ENCODE measurements around the gene NCOA7.
A peak's percentile ranks its signal among the peaks of the same experiment; 100 is the strongest.

The NCOA7 gene

GRCh38 chr6:125749173-125749864 lies 41.4 kb upstream of the NCOA7 start, which contains the start of gene HEY2:
HEY2 (plus strand) TSS chr6:125749632; CDS start chr6:125749777, 145 bp downstream.
- DNase-seq (ENCODE audit: extremely low read depth, insufficient read length): peak; percentile 91
- peaks cover 3% of the 10 kb centered on the region; the same call in 1 of the 2 replicates for H3K27me3 ChIP-seq (replicated peaks; ENCODE audit: control insufficient read depth, insufficient read depth, low read length)
- TF ChIP-seq CTCF (IDR thresholded peaks at IDR 0.05; ENCODE audit: insufficient read depth, low read length, poor library complexity, severe bottlenecking): no peak

GRCh38 chr6:125749865-125750691 lies 40.7 kb upstream of the NCOA7 start:
- H3K36me3 ChIP-seq (ENCODE audit: control insufficient read depth, insufficient read depth, low read length): no peaks in the 10 kb centered on the region
- no peak for TF ChIP-seq CTCF (IDR thresholded peaks at IDR 0.05; ENCODE audit: insufficient read depth, low read length, poor library complexity, severe bottlenecking)
- no peak for DNase-seq (ENCODE audit: extremely low read depth, insufficient read length)
- H3K27me3 ChIP-seq (replicated peaks; ENCODE audit: control insufficient read depth, insufficient read depth, low read length): peaks cover 3% of the 10 kb centered on the region; the same call in 1 of the 2 replicates
- peak overlapping the region; percentile 54 for H3K4me3 ChIP-seq (replicated peaks; ENCODE audit: low read depth, low read length)

More at GRCh38 chr6:125749173-125749864, 41.4 kb upstream of the NCOA7 start, which contains the start of gene HEY2:
- no peaks in the 10 kb centered on the region for H3K36me3 ChIP-seq (ENCODE audit: control insufficient read depth, insufficient read depth, low read length)
- peak within 1 kb of the TSS; percentile 67 for H3K4me3 ChIP-seq (replicated peaks; ENCODE audit: low read depth, low read length)

- H3K4me3 ChIP-seq (replicated peaks; ENCODE audit: low read depth, low read length): no peak overlapping the region
- TF ChIP-seq CTCF (IDR thresholded peaks at IDR 0.05; ENCODE audit: insufficient read depth, low read length, poor library complexity, severe bottlenecking): no peak
Observed at GRCh38 chr6:125750692-125751333, 39.9 kb upstream of the NCOA7 start.

GRCh38 chr6:125751334-125751916 lies 39.3 kb upstream of the NCOA7 start:
- no peak for DNase-seq (ENCODE audit: extremely low read depth, insufficient read length)
- Histone ChIP-seq H3K27me3 (replicated peaks; ENCODE audit: control insufficient read depth, insufficient read depth, low read length) (peaks cover 3% of the 10 kb centered on the region; the same call in 1 of the 2 replicates), H3K36me3 (ENCODE audit: control insufficient read depth, insufficient read depth, low read length) (no peaks in the 10 kb centered on the region), H3K4me3 (replicated peaks; ENCODE audit: low read depth, low read length) (no peak overlapping the region)
- TF ChIP-seq CTCF (IDR thresholded peaks at IDR 0.05; ENCODE audit: insufficient read depth, low read length, poor library complexity, severe bottlenecking): no peak

More at GRCh38 chr6:125750692-125751333, 39.9 kb upstream of the NCOA7 start:
- no peaks in the 10 kb centered on the region for H3K36me3 ChIP-seq (ENCODE audit: control insufficient read depth, insufficient read depth, low read length)
- DNase-seq (ENCODE audit: extremely low read depth, insufficient read length): no peak
- peaks cover 3% of the 10 kb centered on the region; the same call in 1 of the 2 replicates for H3K27me3 ChIP-seq (replicated peaks; ENCODE audit: control insufficient read depth, insufficient read depth, low read length)

- TF ChIP-seq CTCF (IDR thresholded peaks at IDR 0.05; ENCODE audit: insufficient read depth, low read length, poor library complexity, severe bottlenecking): no peak
- Histone ChIP-seq H3K27me3 (replicated peaks; ENCODE audit: control insufficient read depth, insufficient read depth, low read length) (0 out of 2 replicates have a peak, but pooled peaks cover 1% of the 10 kb centered on the region), H3K36me3 (ENCODE audit: control insufficient read depth, insufficient read depth, low read length) (no peaks in the 10 kb centered on the region), H3K4me3 (replicated peaks; ENCODE audit: low read depth, low read length) (no peak overlapping the region)
- DNase-seq (ENCODE audit: extremely low read depth, insufficient read length): no peak
Observed at GRCh38 chr6:125752773-125753172, 38.0 kb upstream of the NCOA7 start.
